Suprapubic skin (tissue), 3 donors: ENCODE measurements around the gene OVAAL.

Experiments used
- CTCF ChIP-seq, 2 donors: fragments of 200-600 bp in 1 of 2; fragments of 450-650 bp in 1 of 2; sonication (generic) in 1 of 2; IDR thresholded peaks; one replicate each; pipeline ENCODE4 v1.5.1; 2016 to 2019; ENCODE audit warnings: antibody characterized with exemption in 2 of 2, mild to moderate bottlenecking in 1 of 2, moderate library complexity in 1 of 2
- EP300 ChIP-seq: sonication (generic); formaldehyde crosslinking; IDR thresholded peaks from one replicate; pipeline ENCODE4 v1.6.1; 2017; ENCODE audit warnings: antibody characterized with exemption
- POLR2A ChIP-seq, 2 donors: fragments of 450-650 bp; IDR thresholded peaks; one replicate each; pipeline ENCODE4 v1.6.1; 2017; ENCODE audit warnings: antibody characterized with exemption in 2 of 2, mild to moderate bottlenecking in 2 of 2, moderate library complexity in 2 of 2

GRCh38 chr1:180562640-180563025, 3.9 kb downstream of the OVAAL start:
- no peak for TF ChIP-seq CTCF (IDR thresholded peaks at IDR 0.05)
- no peak for TF ChIP-seq POLR2A (IDR thresholded peaks at IDR 0.05)
- TF ChIP-seq EP300 = no peak
